H1 (cell line): ENCODE data around the gene OR11H6. TPM values are rescaled to one million over a fixed set of nuclear protein-coding genes. Genes with fewer than 3 reads are reported as not detected.

ENCODE experiments used
- polyA plus RNA-seq, 7 experiments: library from polyadenylated mRNA; depleted of rRNA in 3 of 7; stranded (reverse) in 5 of 7; unstranded in 2 of 7; fragments of >200 nt in 5 of 7; fragments of 200-250 nt in 2 of 7; gene quantifications; 1 replicate in 5 of 7; 2 replicates in 1 of 7; 4 replicates in 1 of 7; pipeline versions ENCODE4 v1.2.1 to v1.2.3, GENCODE V29; 2011 to 2013; ENCODE audit warnings: missing spikeins in 2 of 7, mixed read lengths in 2 of 7
- total RNA-seq: library from RNA; stranded (reverse); fragmentation: NEBNext Ultra II Directional; extraction: Animal tissue kit (Norgen Biotek cat#: 25700); gene quantifications from 2 replicates; pipeline ENCODE4 v1.2.1, GENCODE V29; 2021
- TF ChIP-seq, protein P1 (sequence below): IDR thresholded peaks from 2 replicates; pipeline ENCODE4 v1.6.1; 2012; ENCODE audit warnings: low read length, inconsistent platforms

OR11H6 gene
- total and polyA plus RNA-seq, 2 of the 8 experiments (the other 6 are each of a cell fraction or from before 2014, with no cell fraction given): not detected

DNA sequence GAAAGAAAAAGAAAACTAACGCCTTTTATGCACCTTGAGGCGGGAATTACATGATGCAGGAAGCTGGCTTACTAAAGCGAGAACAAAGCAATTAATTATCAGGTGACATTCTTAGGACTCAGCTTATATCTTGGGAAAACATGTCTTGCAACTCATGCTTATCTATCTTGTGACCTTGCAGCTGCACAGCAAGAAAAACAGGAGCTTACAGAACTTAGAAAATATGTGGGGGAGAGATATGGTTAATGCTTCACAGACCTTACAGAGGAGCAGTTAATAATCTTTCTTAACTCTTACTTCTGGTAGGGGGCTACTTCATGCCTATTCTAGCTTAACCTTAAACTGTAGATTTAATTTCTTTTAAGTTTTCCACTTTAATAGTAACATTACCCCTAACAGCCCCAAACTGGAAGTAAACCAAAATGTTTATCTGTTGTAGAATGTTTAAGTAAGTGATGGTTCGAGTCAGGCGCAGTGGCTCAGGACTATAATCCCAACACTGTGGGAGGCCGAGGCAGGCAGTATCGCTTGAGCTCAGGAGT, 46.0 kb upstream of the OR11H6 start (continued):
- TF ChIP-seq, protein P1, sequence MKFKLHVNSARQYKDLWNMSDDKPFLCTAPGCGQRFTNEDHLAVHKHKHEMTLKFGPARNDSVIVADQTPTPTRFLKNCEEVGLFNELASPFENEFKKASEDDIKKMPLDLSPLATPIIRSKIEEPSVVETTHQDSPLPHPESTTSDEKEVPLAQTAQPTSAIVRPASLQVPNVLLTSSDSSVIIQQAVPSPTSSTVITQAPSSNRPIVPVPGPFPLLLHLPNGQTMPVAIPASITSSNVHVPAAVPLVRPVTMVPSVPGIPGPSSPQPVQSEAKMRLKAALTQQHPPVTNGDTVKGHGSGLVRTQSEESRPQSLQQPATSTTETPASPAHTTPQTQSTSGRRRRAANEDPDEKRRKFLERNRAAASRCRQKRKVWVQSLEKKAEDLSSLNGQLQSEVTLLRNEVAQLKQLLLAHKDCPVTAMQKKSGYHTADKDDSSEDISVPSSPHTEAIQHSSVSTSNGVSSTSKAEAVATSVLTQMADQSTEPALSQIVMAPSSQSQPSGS: no peak
- TF ChIP-seq, all 59 proteins: peak for 0
